ENCODE results near the gene LLGL2.

- TF ChIP-seq CTCF (IDR thresholded peaks at IDR 0.05; ENCODE audit: low read length) = no peak
- no peak for TF ChIP-seq EZH2 (optimal IDR thresholded peaks at IDR 0.05; ENCODE audit: low read depth, low read length)
- no peak for TF ChIP-seq EZH2phosphoT487 (IDR thresholded peaks at IDR 0.05; ENCODE audit: low read length)
Observed at GRCh38 chr17:75605790-75606189, 80.3 kb downstream of the LLGL2 start.

Measured in MM.1S (cell line).